ENCODE measurements around the gene MATR3. TPM values are rescaled to one million over a fixed set of nuclear protein-coding genes. Genes with fewer than 3 reads are reported as not detected.
"Not testable (repeated sequence)": the region's sequence is repeated elsewhere in the genome, so short reads cannot be mapped to it uniquely, and the experiment has no call there.

Gene MATR3, protein sequence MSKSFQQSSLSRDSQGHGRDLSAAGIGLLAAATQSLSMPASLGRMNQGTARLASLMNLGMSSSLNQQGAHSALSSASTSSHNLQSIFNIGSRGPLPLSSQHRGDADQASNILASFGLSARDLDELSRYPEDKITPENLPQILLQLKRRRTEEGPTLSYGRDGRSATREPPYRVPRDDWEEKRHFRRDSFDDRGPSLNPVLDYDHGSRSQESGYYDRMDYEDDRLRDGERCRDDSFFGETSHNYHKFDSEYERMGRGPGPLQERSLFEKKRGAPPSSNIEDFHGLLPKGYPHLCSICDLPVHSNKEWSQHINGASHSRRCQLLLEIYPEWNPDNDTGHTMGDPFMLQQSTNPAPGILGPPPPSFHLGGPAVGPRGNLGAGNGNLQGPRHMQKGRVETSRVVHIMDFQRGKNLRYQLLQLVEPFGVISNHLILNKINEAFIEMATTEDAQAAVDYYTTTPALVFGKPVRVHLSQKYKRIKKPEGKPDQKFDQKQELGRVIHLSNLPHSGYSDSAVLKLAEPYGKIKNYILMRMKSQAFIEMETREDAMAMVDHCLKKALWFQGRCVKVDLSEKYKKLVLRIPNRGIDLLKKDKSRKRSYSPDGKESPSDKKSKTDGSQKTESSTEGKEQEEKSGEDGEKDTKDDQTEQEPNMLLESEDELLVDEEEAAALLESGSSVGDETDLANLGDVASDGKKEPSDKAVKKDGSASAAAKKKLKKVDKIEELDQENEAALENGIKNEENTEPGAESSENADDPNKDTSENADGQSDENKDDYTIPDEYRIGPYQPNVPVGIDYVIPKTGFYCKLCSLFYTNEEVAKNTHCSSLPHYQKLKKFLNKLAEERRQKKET
- 248 TPM for polyA plus RNA-seq (2013, experiment 1 of 2; ENCODE audit: insufficient read length)
- 210 TPM for polyA plus RNA-seq (2013, experiment 2 of 2; ENCODE audit: insufficient read length)

- DNase-seq, result peak; percentile 96
These were observed at the start of gene MATR3 for GRCh38 chr5:139293507-139294373. TSS of gene MATR3 (plus strand) at chr5:139293740. CDS start at chr5:139307416, 13,676 bp downstream.

GRCh38 chr5:139245637-139246339 is 47.8 kb upstream of the MATR3 start:
- DNase-seq, result no peak

DNA sequence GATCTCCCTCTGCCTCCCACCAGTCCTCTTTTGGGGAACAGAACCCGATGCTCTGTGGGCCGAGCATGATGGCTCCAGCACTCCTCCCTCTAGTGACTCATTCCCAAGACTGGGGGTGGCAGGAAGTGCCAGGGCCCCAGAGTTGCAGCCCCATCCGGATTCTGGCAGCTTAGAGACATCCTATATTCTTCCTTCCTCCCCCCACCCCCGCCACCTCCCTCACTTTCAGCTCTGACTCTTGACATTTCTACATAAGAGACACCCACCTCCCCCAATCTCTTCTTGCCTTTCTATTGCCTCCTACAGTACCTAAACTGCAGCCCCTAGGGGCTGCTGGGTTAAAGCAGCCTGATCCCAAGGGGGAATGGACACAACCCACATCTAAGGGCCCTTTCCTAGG is 47.1 kb upstream of the MATR3 start:
- DNase-seq, result peak; percentile 78

DNA sequence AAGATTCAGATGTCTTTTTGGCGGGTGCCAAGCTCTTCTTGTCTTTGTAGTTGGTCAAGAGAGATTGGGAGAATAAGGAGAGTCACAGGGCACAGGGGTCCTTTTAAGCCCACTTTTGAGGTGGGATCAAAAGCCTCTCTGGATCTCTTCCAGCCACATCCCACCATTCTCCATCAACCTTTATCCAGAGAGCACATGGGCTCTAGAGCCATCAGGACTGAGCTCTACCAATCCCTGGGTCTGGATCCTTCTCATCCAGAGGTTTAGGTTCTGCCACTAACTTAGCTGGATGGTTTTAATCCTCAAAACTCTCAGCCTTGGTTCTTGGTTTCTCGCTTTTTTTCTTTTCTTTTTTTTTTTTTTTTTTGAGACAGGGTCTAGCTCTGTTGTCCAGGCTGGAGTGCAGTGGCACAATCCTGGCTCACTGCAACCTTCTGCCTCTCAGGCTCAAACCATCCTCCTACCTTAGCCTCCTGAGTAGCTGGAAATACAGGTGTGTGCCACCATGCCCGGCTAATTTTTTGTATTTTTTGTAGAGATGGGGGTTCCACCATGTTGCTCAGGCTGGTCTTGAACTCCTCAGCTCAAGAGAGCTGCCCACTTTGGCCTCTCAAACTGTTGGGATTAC is 44.6 kb upstream of the MATR3 start:
- DNase-seq, result no peak

DNA sequence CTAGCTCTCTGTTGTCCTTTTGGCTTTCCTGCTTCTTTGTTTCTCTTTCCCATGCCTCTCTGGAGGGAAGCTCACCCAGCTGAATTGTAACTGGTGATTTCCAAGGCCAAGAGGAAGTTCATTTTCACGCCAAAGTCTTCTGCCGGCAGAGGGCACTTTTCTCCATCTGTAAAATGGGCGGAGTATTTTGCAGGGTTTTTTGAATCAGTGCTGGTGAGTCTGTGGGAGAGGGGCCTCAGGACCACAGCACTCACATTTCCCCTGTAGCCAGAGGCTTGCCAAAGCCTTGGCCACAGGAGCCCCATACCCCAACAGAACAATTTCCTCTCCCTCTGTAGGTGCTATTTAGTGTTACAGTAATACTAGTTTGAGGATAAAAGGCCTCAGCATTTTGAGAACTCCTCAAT is 42.3 kb upstream of the MATR3 start:
- peak; percentile 20 for DNase-seq

- DNase-seq, result peak; percentile 49
These were observed 41.7 kb upstream of the MATR3 start for GRCh38 chr5:139251695-139252288.

GRCh38 chr5:139253115-139253514 is 40.4 kb upstream of the MATR3 start:
- DNase-seq, result no peak

- no peak for DNase-seq
These were observed 36.7 kb upstream of the MATR3 start for GRCh38 chr5:139256820-139257219.

- no peak for DNase-seq
These were observed 31.3 kb upstream of the MATR3 start for GRCh38 chr5:139262059-139262741.

DNA sequence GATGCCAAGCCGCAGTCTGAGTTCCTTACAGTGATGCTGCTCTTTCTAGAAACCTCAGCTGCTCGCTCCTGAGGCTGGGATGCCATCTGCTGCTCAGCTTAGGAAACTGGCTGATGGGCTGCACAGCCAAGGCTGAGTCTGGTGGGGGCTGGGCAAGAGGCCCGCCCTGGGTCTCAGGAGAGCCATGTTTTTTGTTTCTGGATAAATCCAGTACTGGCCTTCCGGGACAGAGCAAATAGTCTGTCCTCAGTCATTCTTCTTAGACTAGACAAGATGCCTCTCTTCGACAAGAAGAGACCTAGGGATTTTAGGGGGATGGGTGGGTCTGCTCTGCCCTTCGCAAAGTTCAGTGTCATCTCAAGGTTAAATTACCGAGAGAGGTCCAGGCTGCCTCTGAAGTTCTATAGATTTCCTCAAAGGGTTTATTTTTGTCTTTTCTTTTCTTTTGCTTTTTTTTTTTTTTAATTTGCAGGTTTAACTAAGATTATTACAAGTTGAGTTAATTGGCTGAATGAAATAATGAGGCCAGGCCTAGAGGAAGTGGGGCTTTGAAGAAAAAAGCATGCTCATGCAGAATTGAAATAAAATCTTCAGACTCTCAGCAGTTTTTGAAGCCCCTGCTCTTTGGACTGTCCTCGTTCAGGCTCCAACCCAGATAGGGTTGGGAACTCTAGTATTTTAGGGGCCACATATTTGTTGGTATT is 30.6 kb upstream of the MATR3 start:
- peak; percentile 89 for DNase-seq

- no peak for DNase-seq
These were observed 30.0 kb upstream of the MATR3 start for GRCh38 chr5:139263536-139263935.

DNA sequence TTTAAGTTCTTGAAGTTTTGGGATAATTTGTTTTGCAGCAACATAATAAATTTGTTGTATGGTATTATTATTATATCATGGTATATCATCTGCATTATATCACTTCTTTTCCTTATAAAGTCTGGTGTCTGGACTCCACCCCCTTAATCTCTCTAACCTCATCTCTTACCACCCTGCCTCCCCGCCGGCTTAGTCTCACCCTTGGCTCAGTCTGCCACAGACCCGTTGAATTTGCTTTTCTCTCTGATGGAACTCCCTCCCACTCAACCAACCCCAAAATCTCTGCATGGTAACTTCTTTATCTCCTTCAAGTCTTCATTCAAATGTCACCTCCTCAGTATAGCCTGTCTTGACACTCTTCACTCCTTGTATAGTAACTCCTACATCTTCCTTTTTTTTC is 29.6 kb upstream of the MATR3 start:
- no peak for DNase-seq

DNA sequence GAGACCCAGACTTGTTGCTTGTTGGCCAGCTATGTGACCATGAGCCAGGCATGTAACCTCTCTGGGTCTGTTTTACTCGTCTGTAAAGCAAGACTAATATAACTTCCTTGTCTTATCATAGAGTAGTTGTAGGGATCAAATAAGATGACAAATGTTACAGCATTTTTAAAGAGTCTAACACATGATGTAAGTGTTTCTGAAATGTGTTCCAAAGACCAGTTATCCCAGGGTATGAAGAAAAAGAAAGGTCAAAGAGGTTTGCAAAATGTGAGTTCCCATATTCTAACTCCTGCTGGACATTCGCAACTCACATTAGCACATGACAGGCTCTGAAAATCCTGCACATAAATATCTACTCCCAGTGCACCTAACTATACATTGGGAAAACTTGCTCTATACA is 28.5 kb upstream of the MATR3 start:
- DNase-seq, result no peak

- no peak for DNase-seq
These were observed 27.3 kb upstream of the MATR3 start for GRCh38 chr5:139266236-139266635.

GRCh38 chr5:139267481-139267880 is 26.1 kb upstream of the MATR3 start:
- DNase-seq, result no peak

DNA sequence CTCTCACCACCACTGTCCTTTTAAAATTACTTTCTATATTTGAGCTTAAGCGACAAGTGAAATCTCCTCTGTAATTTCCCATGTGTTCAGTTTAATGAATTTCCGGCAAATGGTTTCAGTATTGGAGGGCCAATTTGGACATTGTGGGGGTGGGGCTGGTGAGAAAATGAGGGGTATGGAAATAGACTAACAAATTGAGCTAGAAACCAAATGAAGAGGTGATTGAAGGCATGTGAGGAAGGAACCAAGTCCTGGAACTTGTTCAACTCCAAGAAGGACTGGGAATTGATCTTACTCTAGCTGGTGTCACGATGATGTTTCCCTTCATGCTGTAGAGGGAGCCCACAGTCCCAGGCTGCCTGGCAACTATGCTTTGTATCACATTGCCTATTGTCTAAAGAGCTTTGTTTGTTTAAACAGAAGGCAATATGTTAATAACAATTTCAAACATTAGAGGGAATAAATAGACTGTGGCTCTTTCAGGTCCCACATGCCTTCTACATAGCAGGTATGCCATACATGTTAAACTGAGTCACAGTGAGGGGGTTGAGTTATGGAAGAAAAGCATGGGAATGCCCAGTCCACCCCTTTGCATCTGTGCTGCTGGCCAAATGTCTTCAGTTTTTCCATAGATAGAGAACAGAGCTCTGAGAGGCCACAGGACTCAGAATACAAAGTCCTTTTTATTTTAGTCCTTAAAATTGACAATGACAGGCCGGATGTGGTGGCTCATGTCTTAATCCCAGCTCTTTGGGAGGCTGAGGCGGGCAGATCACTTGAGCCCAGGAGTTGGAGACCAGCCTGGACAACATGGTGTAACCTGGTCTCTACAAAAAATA is 25.0 kb upstream of the MATR3 start:
- no peak for DNase-seq

GRCh38 chr5:139270718-139271117 is 22.8 kb upstream of the MATR3 start:
- not testable (repeated sequence) for DNase-seq

DNA sequence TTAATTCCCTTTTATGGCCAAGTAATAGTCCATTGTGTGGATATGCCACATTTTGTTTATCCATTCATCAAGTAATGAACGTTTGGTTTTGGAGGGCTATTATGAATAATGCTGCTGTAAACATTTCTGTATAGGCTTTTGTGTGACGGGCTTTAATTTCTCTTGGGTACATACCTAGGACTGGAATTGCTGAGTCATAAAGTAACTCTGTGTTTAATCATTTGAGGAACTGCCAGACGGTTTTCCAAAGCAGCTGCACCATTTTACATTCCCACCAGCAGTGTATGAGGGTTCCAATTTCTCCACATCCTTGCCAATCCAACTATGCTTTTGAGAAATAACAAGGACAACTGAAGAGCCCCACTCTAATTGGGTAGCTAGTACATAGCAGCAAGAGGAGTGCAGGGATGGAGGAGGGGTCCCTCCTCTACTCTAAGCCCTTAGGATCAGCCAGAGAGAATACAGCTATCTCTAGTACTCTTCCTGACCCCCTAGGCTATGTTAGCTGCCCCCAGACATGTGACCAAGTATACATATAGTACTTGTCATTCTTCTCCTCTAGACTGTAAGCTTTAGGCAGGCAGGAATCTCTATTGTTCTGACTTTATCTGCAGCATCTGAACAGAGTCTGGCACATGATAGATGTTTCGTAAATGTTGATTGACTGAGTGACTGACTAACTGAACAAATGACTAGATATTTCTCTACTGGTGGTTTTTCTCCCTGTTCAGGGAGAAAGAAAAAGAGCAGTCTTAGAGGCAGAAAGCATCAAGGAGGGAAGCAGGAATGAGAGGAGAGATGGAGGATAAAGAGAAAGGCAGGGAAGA is 22.1 kb upstream of the MATR3 start:
- DNase-seq, result peak; percentile 73

Data from fibroblast of skin of back (primary cell).